OCI-LY3 (cell line): ENCODE results near the gene THY1.
"Not testable (repeated sequence)": the region's sequence is repeated elsewhere in the genome, so short reads cannot be mapped to it uniquely, and the experiment has no call there.

Source experiments
- H2AFZ ChIP-seq: fragments of 200-600, 300-600 bp; shearing (Covaris generic); 2 replicates; pipeline ENCODE4 v1.6.0; 2014; ENCODE audit warnings: antibody characterized with exemption, low read depth, low read length
- H3K27ac ChIP-seq: fragments of 200-600, 300-600 bp; sonication (generic); 2 replicates; pipeline ENCODE4 v1.5.1; 2014; ENCODE audit warnings: mild to moderate bottlenecking, low read length, moderate library complexity, mixed read lengths
- H3K27me3 ChIP-seq: fragments of 200-600, 300-600 bp; sonication (generic); 2 replicates; pipeline ENCODE4 v1.6.1; 2014; ENCODE audit warnings: low read depth, low read length, mixed read lengths
- H3K36me3 ChIP-seq: fragments of 200-600, 300-600 bp; sonication (generic); replicated peaks from 2 replicates; pipeline ENCODE3; 2014; ENCODE audit warnings: low read depth, low read length, mixed read lengths
- H3K4me1 ChIP-seq: fragments of 300-600, 200-600 bp; sonication (generic); 2 replicates; pipeline ENCODE4 v1.6.1; 2014; ENCODE audit warnings: low read length, mixed read lengths
- H3K4me2 ChIP-seq: fragments of 200-600, 300-600 bp; sonication (generic); 2 replicates; pipeline ENCODE4 v1.6.1; 2014; ENCODE audit warnings: low read length, mixed read lengths
- H3K4me3 ChIP-seq: fragments of 300-600, 200-600 bp; sonication (generic); 2 replicates; pipeline ENCODE4 v1.5.1; 2014; ENCODE audit warnings: antibody characterized with exemption, mild to moderate bottlenecking, low read length, moderate library complexity
- H3K79me2 ChIP-seq: fragments of 300-600, 200-600 bp; shearing (Covaris generic); 2 replicates; pipeline ENCODE4 v1.6.1; 2014; ENCODE audit warnings: mild to moderate bottlenecking, low read length, mixed read lengths
- H3K9ac ChIP-seq: fragments of 300-600, 200-600 bp; shearing (Covaris generic); 2 replicates; pipeline ENCODE4 v1.6.0; 2014; ENCODE audit warnings: mild to moderate bottlenecking, low read length, moderate library complexity
- H3K9me3 ChIP-seq: fragments of 200-600, 300-600 bp; shearing (Covaris generic); 2 replicates; pipeline ENCODE4 v1.6.1; 2014; ENCODE audit warnings: low read length, mixed read lengths; ENCODE audit not compliant: insufficient read depth
- H4K20me1 ChIP-seq: fragments of 200-600, 300-600 bp; sonication (generic); 2 replicates; pipeline ENCODE4 v1.6.1; 2016; ENCODE audit warnings: low read length, mixed read lengths; ENCODE audit not compliant: insufficient read depth
- CTCF ChIP-seq: fragments of 200-600, 300-600 bp; sonication (generic); IDR thresholded peaks from 2 replicates; pipeline ENCODE4 v1.5.1; 2014; ENCODE audit warnings: antibody characterized with exemption, low read length, low read depth
- EZH2phosphoT487 ChIP-seq: fragments of 200-600 bp; shearing (Covaris generic); IDR thresholded peaks from 2 replicates; pipeline ENCODE4 v1.6.1; 2018; ENCODE audit warnings: antibody characterized with exemption, mixed run types, low read depth

Gene THY1

GRCh38 chr11:119445379-119445778 is 22.4 kb upstream of the THY1 start:
- Histone ChIP-seq H3K36me3 (no peaks in the 10 kb centered on the region), H4K20me1 (no peaks in the 10 kb centered on the region), H2AFZ (no peak overlapping the region), H3K79me2 (no peaks in the 10 kb centered on the region), H3K9ac (no peak overlapping the region), H3K4me3 (no peak overlapping the region), H3K27ac (no peak overlapping the region), H3K9me3 (no peaks in the 10 kb centered on the region), H3K27me3 (peaks cover 13% of the 10 kb centered on the region), H3K4me2 (no peak overlapping the region), H3K4me1 (peaks cover 11% of the 10 kb centered on the region)
- TF ChIP-seq CTCF (no peak), EZH2phosphoT487 (no peak)

- Histone ChIP-seq H3K4me1 (peaks cover 12% of the 10 kb centered on the region), H3K36me3 (no peaks in the 10 kb centered on the region), H3K9me3 (no peaks in the 10 kb centered on the region), H3K4me2 (no peak overlapping the region), H3K9ac (no peak overlapping the region), H3K27me3 (peaks cover 18% of the 10 kb centered on the region), H3K79me2 (no peaks in the 10 kb centered on the region), H2AFZ (no peak overlapping the region), H4K20me1 (no peaks in the 10 kb centered on the region), H3K4me3 (no peak overlapping the region), H3K27ac (no peak overlapping the region)
- TF ChIP-seq CTCF = no peak
- TF ChIP-seq EZH2phosphoT487 = no peak
These were observed 18.9 kb upstream of the THY1 start for GRCh38 chr11:119441898-119442243.

DNA sequence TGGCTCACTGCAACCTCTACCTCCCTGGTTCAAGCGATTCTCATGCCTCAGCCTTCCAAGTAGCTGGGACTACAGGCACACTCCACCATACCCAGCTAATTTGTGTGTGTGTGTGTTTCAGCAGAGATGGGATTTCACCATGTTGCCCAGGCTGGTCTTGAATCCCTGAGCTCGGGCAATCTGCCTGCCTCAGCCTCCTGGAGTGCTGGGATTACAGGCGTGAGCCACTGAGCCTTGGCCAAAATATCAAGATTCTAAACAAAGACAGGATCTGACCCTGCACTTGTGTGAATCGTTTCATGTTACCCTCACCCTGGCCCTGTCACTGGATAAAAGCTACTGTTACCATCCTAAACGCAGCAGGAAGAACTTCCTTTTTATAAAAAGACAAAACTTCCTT is 15.6 kb upstream of the THY1 start:
- H3K9ac ChIP-seq = no peak overlapping the region
- no peak overlapping the region for H2AFZ ChIP-seq
- no peaks in the 10 kb centered on the region for H3K9me3 ChIP-seq
- no peak overlapping the region for H3K4me2 ChIP-seq
- no peaks in the 10 kb centered on the region for H3K36me3 ChIP-seq
- no peaks in the 10 kb centered on the region for H3K79me2 ChIP-seq
- H4K20me1 ChIP-seq = no peaks in the 10 kb centered on the region
- TF ChIP-seq CTCF (no peak), EZH2phosphoT487 (no peak)
- H3K27ac ChIP-seq = no peak overlapping the region
- peaks cover 18% of the 10 kb centered on the region for H3K27me3 ChIP-seq
- peaks cover 12% of the 10 kb centered on the region for H3K4me1 ChIP-seq
- H3K4me3 ChIP-seq = no peak overlapping the region

- not testable (repeated sequence) for H3K27ac ChIP-seq, H3K4me2 ChIP-seq, H2AFZ ChIP-seq, H3K9ac ChIP-seq, H3K4me3 ChIP-seq, H4K20me1 ChIP-seq, H3K36me3 ChIP-seq, H3K9me3 ChIP-seq, H3K79me2 ChIP-seq
- peaks cover 12% of the 10 kb centered on the region for H3K4me1 ChIP-seq
- peaks cover 16% of the 10 kb centered on the region for H3K27me3 ChIP-seq
These were observed 14.5 kb upstream of the THY1 start for GRCh38 chr11:119437521-119437920.

- H3K4me1 ChIP-seq = peaks cover 12% of the 10 kb centered on the region
- no peak overlapping the region for H3K4me2 ChIP-seq
- TF ChIP-seq EZH2phosphoT487 (no peak), CTCF (no peak)
- H3K9ac ChIP-seq = no peak overlapping the region
- H3K9me3 ChIP-seq = no peaks in the 10 kb centered on the region
- H3K27me3 ChIP-seq = peaks cover 10% of the 10 kb centered on the region
- H3K4me3 ChIP-seq = no peak overlapping the region
- H4K20me1 ChIP-seq = no peaks in the 10 kb centered on the region
- no peaks in the 10 kb centered on the region for H3K36me3 ChIP-seq
- no peak overlapping the region for H2AFZ ChIP-seq
- H3K79me2 ChIP-seq = no peaks in the 10 kb centered on the region
- H3K27ac ChIP-seq = no peak overlapping the region
These were observed 13.7 kb upstream of the THY1 start for GRCh38 chr11:119436711-119437110.
